Tongue (tissue), 2 donors: Measurements from ENCODE around the gene GRIK3. TPM values are rescaled to one million over a fixed set of nuclear protein-coding genes. Genes with fewer than 3 reads are reported as not detected.
A peak's percentile ranks its signal among the peaks of the same experiment; 100 is the strongest.
"Not testable (repeated sequence)": the region's sequence is repeated elsewhere in the genome, so short reads cannot be mapped to it uniquely, and the experiment has no call there.

Source experiments
- DNase-seq: peaks from one replicate; pipeline ENCODE4 v3.0.0-alpha.2; 2015
- total RNA-seq: library from RNA; depleted of rRNA; stranded (reverse); fragments of >200 nt; gene quantifications from one replicate; pipeline ENCODE4 v1.2.3, GENCODE V29; 2014

Gene GRIK3
- total RNA-seq, 1 donor from 2014 or later = 3.2 TPM

DNA sequence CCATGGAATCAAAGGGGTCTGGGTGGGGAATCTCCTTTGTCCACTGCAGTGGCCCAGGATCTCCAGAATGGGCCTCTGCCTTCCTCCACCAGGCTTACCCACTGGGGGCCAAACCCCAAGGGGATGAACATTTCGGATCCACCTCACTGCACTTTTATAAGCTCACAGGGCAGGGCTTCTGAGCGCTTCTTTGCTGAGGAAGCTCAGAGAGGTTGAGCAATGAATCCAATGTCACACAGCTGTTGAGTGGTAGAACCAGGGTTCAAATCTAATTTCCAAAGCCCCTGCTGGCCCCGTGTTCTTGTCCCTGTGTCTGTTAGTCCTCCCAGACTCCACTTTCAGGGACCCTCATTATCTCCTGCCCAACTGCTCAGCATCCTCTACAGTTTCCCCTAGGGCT is 250.8 kb downstream of the GRIK3 start:
- DNase-seq = no peak

DNA sequence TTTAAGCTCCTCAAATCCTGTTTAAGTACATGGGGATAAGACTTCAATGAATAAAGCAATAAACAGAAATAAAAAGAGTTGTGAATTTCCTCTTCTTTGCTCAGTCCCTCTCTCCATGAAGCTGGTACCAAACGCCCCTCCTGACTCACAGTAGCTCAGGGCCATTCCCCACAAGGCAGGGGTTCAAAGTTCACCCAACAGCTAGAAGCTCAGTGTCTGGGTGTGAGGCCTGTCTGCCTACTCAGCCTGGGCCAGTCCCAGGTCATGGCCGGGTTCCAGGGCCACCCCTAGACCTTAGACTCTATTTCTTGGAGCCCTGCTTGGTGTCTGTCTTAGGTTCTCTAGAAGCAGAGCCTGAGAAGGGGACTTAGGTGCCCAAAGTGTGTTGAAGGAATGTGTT is 251.5 kb downstream of the GRIK3 start:
- no peak for DNase-seq

DNA sequence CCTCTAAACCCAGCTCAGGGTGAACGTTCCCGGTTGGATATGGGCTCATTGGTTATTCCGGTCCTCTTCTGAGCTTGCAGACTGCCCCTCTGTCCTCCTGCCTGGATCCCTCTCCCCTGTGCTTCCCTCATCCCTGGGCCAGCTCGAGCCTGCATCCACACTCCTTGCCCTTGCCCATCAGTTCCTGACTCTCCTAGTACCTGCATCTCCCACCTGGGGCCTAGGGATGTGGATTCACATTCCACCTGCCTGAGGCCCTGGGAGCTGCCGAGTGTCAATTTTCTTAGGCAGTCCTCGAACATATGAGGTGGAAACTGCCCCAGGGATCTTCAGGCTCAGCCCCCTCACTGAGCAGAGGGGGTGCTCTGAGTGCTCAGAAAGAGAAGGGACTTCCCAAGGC is 252.2 kb downstream of the GRIK3 start:
- DNase-seq = no peak

DNA sequence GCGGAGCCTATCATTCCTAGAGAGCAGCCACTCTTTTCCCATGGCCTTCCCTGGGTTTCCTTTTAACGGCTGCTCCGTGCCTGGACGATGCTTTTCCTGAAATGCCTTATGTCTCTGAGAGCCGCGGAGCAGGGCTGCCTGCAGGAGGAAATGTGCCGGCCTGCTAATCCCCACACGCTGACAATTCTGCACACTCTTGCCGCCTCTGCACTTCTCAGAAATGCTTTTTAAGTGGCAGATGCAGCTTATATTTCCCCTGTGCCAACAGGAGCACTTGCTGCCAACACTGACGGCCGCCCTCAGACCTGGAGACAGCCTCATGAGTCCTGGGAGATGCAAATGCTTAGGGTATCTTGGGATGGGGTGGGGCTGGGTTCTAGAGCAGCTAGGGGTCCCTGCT is 253.2 kb downstream of the GRIK3 start:
- peak; percentile 67 for DNase-seq

DNA sequence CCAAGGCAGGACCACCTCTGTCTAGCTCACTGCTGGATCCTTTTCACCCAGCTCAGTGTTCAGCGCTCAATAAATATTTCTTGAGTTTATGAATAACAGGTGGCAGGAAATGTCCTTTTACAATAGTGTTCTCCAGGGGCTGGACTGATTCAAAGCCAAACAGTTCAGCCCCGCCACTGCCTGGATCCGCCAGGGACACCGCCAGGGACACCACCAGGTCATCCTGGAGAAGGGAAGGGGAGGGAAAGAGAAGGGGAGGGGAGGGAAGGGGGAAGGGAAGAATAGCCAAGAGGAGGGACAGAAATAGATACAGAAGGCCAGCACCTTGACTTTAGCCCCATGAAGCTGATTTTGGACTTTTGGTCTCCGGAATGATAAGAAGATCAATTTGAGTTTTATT is 255.6 kb downstream of the GRIK3 start:
- DNase-seq = peak; percentile 14

DNA sequence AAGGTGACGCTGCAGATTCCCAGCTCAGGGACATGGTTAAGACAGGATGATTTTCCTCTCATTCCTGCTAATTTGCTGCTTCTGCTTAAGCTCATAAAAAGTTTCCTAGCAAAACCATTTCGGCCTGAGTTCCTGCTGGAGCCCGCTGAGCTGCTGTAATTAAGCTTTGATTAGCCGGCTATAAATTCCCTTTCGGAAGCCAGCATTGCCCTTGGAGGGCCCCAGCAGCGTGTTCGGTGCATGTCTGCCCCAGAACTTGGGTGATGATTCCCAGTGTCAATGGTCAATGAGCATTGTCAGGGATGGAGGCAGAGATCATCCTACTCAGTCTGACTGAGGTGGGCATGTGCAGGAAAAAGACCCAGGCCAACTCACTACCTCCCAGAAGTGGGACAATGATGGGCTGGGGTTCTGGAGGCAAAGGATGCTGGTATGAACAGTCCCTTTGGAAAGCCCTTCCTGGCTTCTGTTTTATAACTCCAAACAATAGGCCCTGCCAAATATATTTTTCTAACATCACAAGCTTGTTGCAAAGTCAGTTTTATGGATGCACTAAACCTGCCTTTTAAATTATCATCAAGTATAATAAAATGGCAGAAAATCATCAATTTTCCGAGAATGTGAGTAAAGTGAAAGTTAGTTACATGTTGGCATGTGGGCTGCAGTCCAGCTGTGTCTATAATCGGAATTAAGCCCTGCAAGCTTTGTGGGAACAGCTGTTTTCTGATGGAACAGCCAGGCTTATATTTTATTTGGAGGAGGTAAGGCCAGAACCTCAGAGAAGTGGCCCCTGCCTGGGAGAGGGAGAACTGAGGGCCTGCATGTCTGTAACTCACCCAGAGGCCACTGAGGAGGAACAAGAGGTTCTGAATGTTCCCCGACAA is 257.1 kb downstream of the GRIK3 start:
- peak; percentile 82 for DNase-seq

DNA sequence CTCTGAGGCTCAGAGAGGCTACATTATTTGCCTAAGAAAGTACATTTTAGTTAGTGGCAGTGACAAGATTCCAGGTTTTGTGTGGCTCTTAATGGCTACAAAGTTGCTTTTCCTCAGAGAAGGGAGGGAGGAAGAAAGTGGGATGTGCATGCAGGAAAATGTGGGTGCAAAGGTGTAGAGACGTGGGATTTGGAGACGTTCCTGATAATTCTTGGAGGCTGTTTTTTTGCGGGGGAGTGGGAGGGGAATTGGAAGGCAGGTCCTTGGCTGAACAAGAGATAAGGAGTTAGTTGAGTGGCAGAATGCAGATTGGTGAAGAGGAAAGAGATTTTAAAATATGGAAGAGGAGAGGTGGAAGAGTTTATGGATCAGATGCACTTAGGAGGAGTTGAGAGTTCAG is 258.1 kb downstream of the GRIK3 start:
- no peak for DNase-seq

DNA sequence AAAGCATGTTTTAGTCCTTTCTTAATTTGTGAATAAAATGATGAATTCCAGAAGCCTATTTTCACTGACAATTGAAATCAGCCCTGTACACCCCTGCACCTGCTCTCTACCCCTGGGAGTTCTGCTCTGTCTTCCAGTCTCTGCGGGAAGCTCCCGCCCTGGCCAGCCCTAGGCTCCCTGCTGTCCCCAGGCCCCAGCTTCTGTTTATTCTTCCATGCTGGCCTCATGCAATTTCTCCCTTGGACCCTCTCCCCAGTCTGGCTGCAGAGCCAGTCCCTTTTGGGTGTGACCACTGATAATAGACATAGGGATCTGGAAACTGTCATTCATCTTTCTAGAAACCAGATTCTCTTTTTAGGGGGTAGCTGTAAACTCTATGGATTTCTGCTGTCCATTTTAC is 258.6 kb downstream of the GRIK3 start:
- DNase-seq = peak; percentile 11

DNA sequence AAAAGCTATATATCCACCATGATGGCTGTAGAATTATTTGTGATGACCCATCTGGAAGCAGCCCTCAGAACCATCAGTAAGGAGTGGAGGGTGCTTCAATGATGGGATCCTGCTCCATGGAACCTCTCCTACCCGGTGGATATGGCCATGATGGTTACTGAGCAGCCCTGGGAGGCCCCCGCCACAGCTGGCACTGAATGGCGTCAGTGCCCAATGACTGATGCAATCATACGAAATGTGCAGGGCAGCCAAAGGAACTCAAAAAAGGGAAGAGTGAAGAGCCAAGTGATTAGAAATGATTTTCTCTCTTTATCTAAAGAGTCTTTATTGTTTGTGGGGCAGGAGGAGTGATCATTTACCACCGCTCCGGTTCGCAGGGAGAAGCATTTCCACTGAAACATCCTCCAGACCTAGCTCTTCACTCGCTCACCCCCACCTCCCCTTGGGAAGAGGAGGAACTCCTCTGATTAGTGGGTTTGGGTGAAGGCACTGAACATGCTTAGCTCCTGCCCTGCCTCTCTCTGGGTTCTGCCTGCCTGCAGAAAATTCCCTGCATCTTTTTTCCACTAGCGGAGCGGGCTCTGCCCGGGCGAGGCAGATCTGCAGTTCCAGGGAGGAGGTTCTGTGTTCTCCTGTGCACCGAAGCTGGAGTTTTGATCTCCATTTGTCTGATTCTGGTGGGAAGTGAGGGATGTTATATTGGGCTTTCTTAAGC is 260.3 kb downstream of the GRIK3 start:
- DNase-seq = no peak

DNA sequence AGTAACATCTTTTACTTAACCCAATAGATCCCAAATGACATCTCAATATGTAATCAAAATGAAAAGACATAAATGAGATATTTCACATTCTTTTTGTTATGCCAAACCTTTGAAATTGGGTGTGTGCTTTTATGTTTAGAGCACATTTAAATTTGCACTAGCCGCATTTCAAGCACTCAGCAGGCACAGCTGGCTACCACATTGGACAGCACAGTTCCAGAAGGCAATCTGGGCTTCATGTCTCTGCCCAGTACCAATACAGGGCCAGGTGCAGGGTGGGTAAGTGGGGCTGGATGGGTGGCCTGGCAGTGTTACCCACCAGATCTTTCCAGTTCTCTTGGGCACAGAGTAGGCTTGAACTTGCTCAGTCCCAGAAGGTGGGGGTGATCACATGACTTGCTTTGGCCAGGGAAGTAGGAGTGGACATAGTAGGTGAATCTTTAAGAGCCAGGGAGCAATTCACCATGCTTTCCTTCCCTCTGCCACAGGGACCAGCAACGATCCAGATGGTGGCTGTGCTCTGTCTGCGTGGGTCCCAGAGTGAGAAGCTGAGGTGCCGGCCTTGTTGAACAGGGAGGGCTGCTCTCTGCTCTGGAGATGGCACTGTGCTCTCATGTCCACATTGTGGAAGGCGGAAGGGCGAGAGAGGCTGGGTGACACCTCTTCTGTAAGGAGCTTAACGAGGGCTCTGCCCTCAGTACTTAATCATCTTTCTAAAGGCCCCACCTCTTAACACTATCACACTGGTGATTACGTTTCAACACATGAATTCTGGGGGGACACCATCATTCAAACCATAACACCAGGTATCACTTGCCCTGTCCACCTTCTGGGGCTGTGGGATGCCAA is 261.4 kb downstream of the GRIK3 start:
- no peak for DNase-seq

DNA sequence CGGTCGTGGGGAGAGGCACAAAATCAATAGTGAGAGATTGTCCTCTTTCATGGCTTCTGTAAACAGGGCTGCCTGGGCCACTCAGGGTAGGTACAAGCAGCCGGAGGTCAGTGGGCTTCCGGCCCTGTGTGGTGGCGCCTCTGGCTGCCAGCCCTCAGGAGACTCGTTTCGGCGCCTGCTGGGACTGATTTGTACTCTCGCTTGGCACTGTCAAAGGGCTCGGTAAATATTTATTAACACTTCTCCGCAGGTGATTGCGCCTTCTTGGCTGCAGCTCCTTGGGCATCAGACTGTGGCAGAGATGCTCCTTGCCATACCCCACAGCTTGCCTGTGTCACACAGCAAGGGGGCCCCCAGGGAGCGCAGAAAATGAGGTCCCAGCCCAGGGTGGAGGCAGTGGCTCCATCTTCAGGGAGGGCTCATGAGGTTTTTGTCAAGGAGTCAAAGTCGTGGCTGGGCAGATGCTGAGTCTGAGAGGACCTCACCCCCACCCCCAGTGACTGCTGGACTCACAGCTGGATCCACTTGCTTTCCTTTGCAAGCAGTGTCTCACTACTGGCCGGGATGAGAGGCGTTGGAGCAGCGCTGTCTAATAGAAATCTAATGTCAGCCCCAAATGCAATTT is 262.5 kb downstream of the GRIK3 start:
- DNase-seq = no peak

DNA sequence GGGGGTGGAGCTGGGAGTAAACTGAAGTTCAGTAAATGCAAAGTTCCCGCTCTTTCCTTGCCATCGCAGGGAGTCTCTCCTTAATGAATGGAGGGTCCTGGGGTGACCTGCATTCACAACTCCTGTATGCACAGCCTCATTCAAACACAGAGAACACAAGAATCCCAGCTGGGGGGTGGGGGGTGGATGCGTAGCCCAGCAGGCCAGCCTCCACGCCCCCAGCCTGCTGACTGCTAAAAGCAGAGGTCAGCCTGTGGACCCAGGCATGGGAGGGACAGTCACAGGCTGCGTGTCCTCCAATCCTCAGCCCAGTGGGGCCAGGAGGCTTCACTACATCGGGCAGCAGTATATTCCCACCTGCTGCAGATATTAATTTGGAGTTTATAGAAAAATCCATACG is 263.1 kb downstream of the GRIK3 start:
- DNase-seq = no peak

DNA sequence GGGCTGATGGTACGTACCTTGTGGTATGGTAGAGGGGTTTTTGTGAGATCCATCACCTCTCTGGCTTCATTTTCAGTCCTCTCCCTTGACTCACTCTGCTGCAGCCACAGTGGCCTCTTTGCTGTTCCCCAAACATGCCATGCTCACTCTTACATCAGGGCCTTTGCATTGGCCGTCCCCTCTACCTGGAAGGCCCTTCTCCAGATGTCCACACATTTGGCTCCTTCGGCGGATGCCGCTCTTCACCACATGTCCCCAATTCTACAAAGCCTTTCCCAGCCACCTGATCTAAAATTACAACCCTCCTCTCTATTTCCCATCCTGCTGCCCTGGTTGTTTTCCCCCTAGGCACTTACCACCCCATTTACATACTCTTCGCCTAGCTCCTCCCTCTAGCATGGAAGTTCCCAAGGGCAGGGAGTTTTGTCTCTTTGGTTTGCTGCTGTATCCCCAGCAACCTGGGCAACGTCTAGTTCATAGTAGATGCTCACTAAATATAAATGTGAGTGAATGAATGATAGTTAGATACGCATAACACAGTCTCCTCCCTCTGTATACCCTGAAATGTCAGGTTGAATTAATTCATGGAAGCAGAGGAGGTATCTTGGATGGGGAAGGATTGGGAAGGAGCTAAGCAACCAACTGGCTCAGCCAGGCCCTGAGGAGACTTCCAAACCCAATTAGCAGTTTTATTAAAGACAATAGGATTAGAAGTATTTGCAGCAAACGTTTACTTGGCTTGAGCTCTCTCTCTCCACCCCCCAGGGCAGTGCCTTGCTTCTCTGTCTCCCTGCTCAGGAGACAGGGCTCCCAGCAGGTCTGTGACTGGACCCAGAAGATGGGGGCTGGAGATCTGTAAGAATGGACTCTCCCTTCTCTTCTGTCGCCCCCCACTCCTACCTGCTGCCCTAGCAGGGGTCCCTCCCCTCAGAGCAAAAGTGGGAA is 264.2 kb downstream of the GRIK3 start:
- no peak for DNase-seq

DNA sequence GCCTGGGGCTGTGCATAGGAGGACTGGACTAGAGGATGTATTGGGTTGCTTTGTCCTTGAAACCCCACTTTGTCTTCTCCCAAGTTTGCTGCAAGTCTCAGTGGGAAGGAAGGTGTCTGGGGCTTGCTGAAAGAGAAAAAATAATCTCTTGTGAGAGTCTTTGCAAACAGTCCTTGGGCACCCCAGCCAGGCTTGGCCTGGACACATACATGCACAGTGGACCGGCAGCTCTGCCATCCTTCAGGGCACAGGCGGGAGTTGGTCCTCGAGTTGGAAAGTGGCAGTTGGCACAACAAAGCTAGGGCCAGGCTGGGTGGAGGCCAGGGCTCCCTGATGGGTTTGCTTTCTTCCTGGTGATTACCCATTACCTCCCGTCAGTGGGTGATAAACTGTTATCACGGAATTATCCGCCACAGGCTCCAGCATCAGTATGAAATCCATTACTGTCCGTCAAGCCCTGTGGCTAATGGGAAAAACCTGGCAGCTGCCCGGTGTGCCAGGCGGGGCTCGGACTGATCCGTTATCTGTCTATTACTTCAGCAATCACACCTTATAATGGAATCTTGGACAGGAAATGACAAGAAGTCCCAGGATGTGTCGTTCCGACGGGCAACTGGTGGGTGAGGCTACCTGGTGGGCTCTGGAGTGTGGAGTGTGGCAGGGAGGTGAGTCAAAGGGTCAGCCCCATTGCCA is 265.7 kb downstream of the GRIK3 start:
- no peak for DNase-seq

DNA sequence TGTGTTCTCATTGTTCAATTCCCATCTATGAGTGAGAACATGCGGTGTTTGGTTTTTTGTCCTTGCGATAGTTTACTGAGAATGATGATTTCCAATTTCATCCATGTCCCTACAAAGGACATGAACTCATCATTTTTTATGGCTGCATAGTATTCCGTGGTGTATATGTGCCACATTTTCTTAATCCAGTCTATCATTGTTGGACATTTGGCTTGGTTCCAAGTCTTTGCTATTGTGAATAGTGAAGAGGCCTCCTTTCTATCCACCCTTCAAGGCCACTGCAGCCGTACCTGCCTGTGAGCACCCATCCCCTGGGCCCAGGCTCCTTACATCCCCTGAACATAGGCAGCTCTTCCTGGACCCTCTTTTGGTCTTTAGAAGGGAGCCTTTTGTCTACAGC is 266.9 kb downstream of the GRIK3 start:
- DNase-seq = not testable (repeated sequence)

DNA sequence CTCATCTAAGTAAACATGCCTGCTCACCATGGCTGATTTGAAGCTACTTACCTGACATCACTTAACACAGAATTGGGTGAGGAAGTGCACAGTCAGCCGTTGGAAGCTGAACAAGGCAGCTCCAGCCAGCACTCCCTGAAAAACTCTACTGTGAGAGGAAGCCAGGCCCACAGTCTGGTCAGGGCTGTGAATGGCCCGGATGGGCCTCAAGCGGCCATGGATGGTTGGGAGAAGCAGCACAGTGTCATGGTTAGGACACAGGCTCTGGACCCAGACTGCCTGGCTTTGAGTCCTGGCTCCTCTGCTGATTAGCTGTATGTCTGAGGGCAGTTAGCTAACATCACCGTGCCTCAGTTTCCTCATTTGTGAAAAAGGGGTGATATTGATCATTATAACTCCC is 267.8 kb downstream of the GRIK3 start:
- DNase-seq = no peak

DNA sequence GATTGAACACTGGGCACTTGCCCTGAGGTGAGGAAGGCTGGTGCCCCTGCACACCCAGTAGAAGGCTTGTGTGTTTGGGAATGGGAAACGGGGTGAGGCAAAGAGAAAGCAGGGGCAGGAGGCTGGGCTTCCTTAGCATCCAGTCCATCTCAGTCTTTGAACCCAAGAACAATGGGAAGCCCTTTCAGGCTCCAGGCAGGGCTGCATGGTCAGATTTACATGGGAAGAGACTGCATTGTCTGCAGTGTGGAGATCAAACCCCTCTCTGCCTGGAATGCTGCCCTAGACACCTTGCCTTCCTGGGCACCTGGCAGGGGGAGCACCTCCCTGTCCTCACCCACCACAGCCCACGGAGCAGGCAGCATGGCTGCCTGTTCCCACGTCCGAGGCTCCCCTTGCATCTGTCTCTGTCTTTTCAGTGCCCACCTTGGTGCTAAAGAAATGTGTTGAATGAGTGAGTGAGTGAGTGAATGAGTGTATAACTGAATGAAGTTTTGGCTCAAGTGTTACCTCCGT is 268.5 kb downstream of the GRIK3 start:
- no peak for DNase-seq

DNA sequence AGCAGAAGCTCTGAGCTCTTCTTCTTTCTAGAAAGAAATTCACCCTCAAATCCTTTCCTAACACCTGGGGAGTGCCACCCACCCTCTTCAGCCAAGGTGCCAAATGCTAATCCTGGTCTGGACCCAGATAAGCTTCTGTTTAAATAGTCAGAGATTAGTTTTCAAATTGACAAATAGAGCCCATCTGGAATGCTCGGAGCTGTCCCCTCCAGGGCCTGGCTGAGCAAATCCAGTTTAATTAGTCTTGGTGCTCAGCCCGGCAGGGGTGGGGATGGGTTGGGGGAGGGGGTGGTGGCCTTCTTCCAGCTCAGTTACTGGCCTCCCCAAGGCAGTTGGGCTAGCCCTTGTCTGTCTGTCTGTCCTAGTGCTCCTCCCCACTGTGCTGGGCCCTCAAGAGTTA is 269.5 kb downstream of the GRIK3 start:
- peak; percentile 45 for DNase-seq

DNA sequence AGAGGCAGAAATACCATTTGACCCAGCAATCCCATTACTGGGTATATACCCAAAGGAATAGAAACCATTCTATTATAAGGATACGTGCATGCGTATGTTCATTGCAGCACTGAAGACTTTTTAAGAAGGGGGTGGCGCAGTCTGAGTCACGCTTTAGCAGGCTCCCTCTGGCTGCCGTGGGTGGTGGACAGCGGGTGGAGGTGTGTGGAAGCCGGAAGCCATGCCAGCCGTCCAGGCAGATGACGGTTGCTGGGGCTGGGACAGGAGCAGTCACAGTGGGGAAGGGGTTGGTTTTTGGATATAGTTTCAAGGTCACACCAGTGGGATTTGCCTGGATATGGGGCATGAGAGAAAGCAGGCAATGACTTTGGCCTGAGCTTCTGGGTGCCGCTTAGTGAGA is 270.5 kb downstream of the GRIK3 start:
- DNase-seq = no peak

DNA sequence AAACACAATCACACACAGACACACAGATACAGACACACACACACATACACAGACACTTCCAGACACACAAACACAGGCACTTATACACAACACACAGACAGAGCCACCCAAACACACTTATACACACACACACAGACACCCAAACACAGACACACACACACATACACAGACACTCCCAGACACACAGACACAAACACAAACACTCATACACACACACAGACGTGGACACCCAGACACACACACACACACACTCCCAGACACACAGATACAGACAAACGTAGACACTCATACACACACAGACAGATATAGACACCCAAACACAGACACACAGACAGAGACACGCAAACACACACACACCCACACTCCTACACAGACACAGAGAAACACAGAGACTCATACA is 272.1 kb downstream of the GRIK3 start:
- DNase-seq = no peak
